ENCODE measurements around the gene SFSWAP. TPM values are rescaled to one million over a fixed set of nuclear protein-coding genes. Genes with fewer than 3 reads are reported as not detected.

The SFSWAP gene
- total RNA-seq, 1 donor from 2014 or later, result 18.2 TPM

- H3K36me3 ChIP-seq (ENCODE audit: control insufficient read depth, insufficient read depth, low read length), result no peaks in the 10 kb centered on the region
- H3K27me3 ChIP-seq (ENCODE audit: control insufficient read depth, insufficient read depth, low read length), result no peaks in the 10 kb centered on the region
- TF ChIP-seq CTCF (IDR thresholded peaks at IDR 0.05; ENCODE audit: insufficient read depth, low read length, severe bottlenecking), result no peak
- H3K4me3 ChIP-seq (ENCODE audit: low read depth, low read length), result peak overlapping the region; percentile 41
- DNase-seq (ENCODE audit: low read depth), result no peak
- FAIRE-seq, result no peak
These were observed 120.2 kb downstream of the SFSWAP start for GRCh38 chr12:131830914-131831571.

- H3K4me3 ChIP-seq (ENCODE audit: low read depth, low read length), result peak overlapping the region; percentile 41
- H3K36me3 ChIP-seq (ENCODE audit: control insufficient read depth, insufficient read depth, low read length), result no peaks in the 10 kb centered on the region
- TF ChIP-seq CTCF (IDR thresholded peaks at IDR 0.05; ENCODE audit: insufficient read depth, low read length, severe bottlenecking), result no peak
- no peak for FAIRE-seq
- no peaks in the 10 kb centered on the region for H3K27me3 ChIP-seq (ENCODE audit: control insufficient read depth, insufficient read depth, low read length)
- peak; percentile 27 for DNase-seq (ENCODE audit: low read depth)
These were observed 120.7 kb downstream of the SFSWAP start for GRCh38 chr12:131831635-131832041.

DNA sequence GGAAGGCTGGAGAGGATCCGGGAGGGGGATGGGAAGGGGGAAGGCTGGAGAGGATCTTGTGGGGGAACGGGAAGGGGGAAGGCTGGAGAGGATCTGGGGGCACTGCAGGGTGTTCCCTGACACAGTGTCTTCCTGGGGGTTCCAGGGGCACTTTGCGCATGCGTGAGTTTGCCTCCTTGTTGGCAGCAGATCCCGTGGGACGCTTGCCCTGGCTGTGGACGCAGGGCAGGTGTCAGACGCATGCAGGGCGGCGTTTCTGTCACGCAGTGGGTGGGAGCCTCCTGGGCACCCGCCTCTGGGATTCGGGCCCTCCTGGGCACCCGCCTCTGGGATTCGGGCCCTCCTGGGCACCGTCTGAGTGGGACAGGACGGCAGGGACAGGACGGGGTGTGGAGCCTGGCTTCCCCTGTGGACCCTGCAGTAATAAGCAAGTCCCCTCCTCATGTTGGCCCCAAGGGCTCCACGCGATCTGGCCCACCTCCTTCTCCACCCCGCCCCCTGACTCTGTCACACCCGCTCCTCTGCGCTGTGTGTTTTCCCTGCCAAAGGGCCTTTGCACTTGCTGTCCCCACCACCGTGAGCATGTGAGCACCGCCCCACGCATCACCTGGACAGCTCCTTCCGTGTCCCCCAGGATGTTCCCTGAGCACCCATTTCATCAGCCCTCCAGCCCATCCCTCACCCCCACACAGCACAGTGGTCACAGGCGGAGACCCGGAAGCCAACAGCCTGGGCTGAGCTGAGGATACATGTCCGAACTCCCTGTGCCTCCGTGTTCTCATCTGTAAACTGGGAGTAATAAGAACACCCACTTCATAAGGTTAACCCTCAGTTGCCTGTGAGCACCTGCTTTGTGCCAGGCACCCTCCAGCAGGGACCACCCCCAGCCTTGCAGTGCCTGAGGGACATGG lies 121.7 kb downstream of the SFSWAP start:
- Histone ChIP-seq H3K36me3 (ENCODE audit: control insufficient read depth, insufficient read depth, low read length) (no peaks in the 10 kb centered on the region), H3K4me3 (ENCODE audit: low read depth, low read length) (peak overlapping the region; percentile 41), H3K27me3 (ENCODE audit: control insufficient read depth, insufficient read depth, low read length) (no peaks in the 10 kb centered on the region)
- DNase-seq (ENCODE audit: low read depth) (peak; percentile 33), FAIRE-seq (no peak)
- no peak for TF ChIP-seq CTCF (IDR thresholded peaks at IDR 0.05; ENCODE audit: insufficient read depth, low read length, severe bottlenecking)

GRCh38 chr12:131833288-131833895 lies 122.5 kb downstream of the SFSWAP start:
- no peaks in the 10 kb centered on the region for H3K36me3 ChIP-seq (ENCODE audit: control insufficient read depth, insufficient read depth, low read length)
- DNase-seq (ENCODE audit: low read depth), result no peak
- H3K4me3 ChIP-seq (ENCODE audit: low read depth, low read length), result no peak overlapping the region
- H3K27me3 ChIP-seq (ENCODE audit: control insufficient read depth, insufficient read depth, low read length), result no peaks in the 10 kb centered on the region
- TF ChIP-seq CTCF (IDR thresholded peaks at IDR 0.05; ENCODE audit: insufficient read depth, low read length, severe bottlenecking), result no peak
- FAIRE-seq, result no peak

GRCh38 chr12:131833896-131834641 lies 123.2 kb downstream of the SFSWAP start:
- Histone ChIP-seq H3K36me3 (ENCODE audit: control insufficient read depth, insufficient read depth, low read length) (no peaks in the 10 kb centered on the region), H3K4me3 (ENCODE audit: low read depth, low read length) (no peak overlapping the region), H3K27me3 (ENCODE audit: control insufficient read depth, insufficient read depth, low read length) (no peaks in the 10 kb centered on the region)
- no peak for DNase-seq (ENCODE audit: low read depth)
- no peak for FAIRE-seq
- peak; percentile 52 for TF ChIP-seq CTCF (IDR thresholded peaks at IDR 0.05; ENCODE audit: insufficient read depth, low read length, severe bottlenecking)
